Activated CD8-positive, alpha-beta T cell treated with anti-CD3 and anti-CD28 coated beads, Interleukin-2, amount 10 ng/mL, durations not matched to agents 7 days and 5 days (primary cell): ENCODE data around the gene SMIM15. TPM values are rescaled to one million over a fixed set of nuclear protein-coding genes. Genes with fewer than 3 reads are reported as not detected.
A peak's percentile ranks its signal among the peaks of the same experiment; 100 is the strongest.
"Not testable (repeated sequence)": the region's sequence is repeated elsewhere in the genome, so short reads cannot be mapped to it uniquely, and the experiment has no call there.

Experiments
- ATAC-seq: fragments of 150-1000 bp; cut with Tn5 transposase; one replicate; pipeline ENCODE4 v1.10.0; 2021; ENCODE audit warnings: moderate library complexity
- CTCF ChIA-PET: fragments of 350-600 bp; sonication (Branson Sonifier 250); formaldehyde crosslinking; loops from one replicate; lab custom pipeline; 2021; ENCODE audit warnings: antibody characterized with exemption; lab: Charles Lee
- POLR2A ChIA-PET: fragments of 350-600 bp; sonication (Branson Sonifier 250); formaldehyde crosslinking; loops from one replicate; lab custom pipeline; 2021; ENCODE audit warnings: antibody characterized with exemption; lab: Charles Lee
- DNase-seq: peaks from one replicate; pipeline ENCODE4 v3.0.0-alpha.2; 2020
- H3K27ac Mint-ChIP-seq: one replicate; pipeline ENCODE4 v1.8.0; 2021; ENCODE audit warnings: mild to moderate bottlenecking, mixed read lengths
- H3K27me3 Mint-ChIP-seq: one replicate; pipeline ENCODE4 v1.8.0; 2021; ENCODE audit warnings: low read depth, mixed read lengths
- H3K36me3 Mint-ChIP-seq: one replicate; pipeline ENCODE4 v1.8.0; 2021; ENCODE audit warnings: low read depth, mixed read lengths
- H3K4me1 Mint-ChIP-seq: one replicate; pipeline ENCODE4 v1.8.0; 2021; ENCODE audit warnings: low read depth, mixed read lengths
- H3K4me3 Mint-ChIP-seq: one replicate; pipeline ENCODE4 v1.8.0; 2021; ENCODE audit warnings: mild to moderate bottlenecking, mixed read lengths
- H3K9me3 Mint-ChIP-seq: one replicate; pipeline ENCODE4 v1.8.0; 2022; ENCODE audit warnings: mixed read lengths; ENCODE audit not compliant: insufficient read depth
- total RNA-seq, 2 experiments: library from RNA; stranded (reverse); gene quantifications; one replicate each; pipeline ENCODE4 v1.2.3, GENCODE V29; 2021

SMIM15 gene, protein sequence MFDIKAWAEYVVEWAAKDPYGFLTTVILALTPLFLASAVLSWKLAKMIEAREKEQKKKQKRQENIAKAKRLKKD
- total RNA-seq = 10 to 100 TPM; 56.1 to 56.3 TPM

DNA sequence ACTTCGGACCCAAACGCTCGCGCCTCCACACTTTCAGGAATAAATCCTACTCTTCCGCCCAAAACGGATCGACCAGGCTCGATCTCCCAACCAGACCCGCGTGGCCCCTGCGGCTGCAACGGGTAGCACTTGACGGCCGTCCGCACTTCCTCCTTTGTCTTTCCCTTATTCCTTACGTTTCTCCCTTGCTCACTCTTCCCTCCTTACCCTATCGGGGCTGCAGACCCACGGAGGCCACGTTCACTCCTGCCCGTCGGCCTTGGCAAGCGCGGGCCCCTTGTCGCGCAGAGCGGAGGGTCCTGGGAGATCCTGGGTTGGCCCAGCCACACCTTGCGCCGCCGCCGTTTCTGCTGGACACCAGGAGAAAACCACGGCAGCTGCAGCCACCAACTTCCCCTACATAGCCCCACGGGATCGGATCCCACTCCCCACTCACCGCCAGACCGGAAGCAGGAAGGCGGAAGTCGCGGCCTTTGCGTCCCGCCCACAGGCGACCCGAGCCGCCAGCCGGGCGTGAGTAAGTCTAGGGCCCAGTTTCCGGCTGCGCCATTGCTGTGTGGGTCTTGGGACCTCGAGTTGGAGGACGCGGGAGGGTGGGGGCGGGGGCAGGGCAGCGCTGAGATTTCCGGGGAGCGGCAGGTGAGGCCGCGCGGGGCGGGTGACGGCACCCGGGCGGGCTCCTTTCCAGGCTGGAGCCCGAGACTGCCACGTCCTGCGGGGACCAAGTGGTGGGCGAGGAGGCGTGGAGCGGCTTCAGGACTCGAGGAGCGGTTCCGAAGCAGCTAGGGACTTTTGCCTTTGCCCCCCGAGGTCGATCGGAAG, at the start of gene SMIM15:
SMIM15 (minus strand) TSS at position 459 of the 822 bp plus-strand sequence. CDS start 2,297 bp downstream, outside the sequence.
- ATAC-seq = peak; percentile 95
- ChIA-PET CTCF (no interaction called here), POLR2A (interaction anchor here (1.1 kb wide), 1 partner anchor 169 kb away, joined by 5 read pairs; the partner anchor contains the start of gene ZSWIM6)
- H3K4me3 Mint-ChIP-seq = peak within 1 kb of the TSS; percentile 99
- peak; percentile 87 for DNase-seq
- H3K9me3 Mint-ChIP-seq = no peaks in the 10 kb centered on the region
- peaks cover 36% of the 10 kb centered on the region for H3K4me1 Mint-ChIP-seq
- peaks cover 46% of the 10 kb centered on the region for H3K36me3 Mint-ChIP-seq
- no peaks in the 10 kb centered on the region for H3K27me3 Mint-ChIP-seq
- H3K27ac Mint-ChIP-seq = peak within 1 kb of the TSS; percentile 99

DNA sequence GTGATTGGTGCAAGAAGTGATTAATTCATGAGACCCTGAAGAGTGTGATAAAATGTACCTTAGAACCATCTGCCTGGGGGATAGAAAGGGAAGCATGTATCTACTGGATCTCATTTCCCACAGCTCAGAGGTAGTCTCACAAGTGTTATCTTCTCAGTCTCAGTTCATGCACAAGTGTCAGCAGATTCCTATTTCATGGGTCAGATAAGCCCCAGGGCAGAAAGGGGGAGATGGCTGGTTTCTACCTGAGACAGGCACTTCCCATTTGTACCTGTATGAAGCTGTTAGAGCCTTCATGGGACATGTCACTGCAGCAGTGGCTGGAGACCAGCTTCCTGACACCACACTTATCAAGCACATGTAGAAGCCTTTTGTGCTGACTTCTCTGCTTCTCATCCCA, 45.6 kb upstream of the SMIM15 start:
- DNase-seq = no peak
- ChIA-PET CTCF (no interaction called here), POLR2A (no interaction called here)
- no peak overlapping the region for H3K4me3 Mint-ChIP-seq
- H3K9me3 Mint-ChIP-seq = no peaks in the 10 kb centered on the region
- H3K4me1 Mint-ChIP-seq = no peaks in the 10 kb centered on the region
- H3K27ac Mint-ChIP-seq = no peak overlapping the region
- H3K27me3 Mint-ChIP-seq = peaks cover 11% of the 10 kb centered on the region
- ATAC-seq = no peak
- H3K36me3 Mint-ChIP-seq = no peaks in the 10 kb centered on the region

DNA sequence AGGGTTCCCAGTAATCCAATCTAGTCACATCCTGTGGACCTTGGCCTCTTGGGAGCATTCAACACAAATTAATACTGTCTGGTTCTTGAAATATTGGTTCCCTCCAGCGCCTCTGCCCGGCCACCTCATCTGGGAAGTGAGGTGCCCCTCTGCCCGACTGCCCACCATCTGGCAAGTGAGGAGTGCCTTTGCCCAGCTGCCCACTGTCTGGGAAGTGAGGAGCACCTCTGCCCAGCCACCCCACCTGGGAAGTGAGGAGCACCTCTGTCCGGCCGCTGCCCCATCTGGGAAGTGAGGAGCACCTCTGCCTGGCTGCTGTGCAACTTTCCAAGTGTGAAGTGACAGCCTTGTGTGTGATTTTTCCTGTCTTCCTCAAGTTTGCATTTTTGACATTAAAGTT, 42.7 kb upstream of the SMIM15 start:
- no peak for ATAC-seq
- DNase-seq = no peak
- H3K4me1 Mint-ChIP-seq = no peaks in the 10 kb centered on the region
- H3K27ac Mint-ChIP-seq = no peak overlapping the region
- no peaks in the 10 kb centered on the region for H3K9me3 Mint-ChIP-seq
- H3K36me3 Mint-ChIP-seq = no peaks in the 10 kb centered on the region
- CTCF ChIA-PET = no interaction called here
- peaks cover 8% of the 10 kb centered on the region for H3K27me3 Mint-ChIP-seq
- no peak overlapping the region for H3K4me3 Mint-ChIP-seq
- POLR2A ChIA-PET = no interaction called here

DNA sequence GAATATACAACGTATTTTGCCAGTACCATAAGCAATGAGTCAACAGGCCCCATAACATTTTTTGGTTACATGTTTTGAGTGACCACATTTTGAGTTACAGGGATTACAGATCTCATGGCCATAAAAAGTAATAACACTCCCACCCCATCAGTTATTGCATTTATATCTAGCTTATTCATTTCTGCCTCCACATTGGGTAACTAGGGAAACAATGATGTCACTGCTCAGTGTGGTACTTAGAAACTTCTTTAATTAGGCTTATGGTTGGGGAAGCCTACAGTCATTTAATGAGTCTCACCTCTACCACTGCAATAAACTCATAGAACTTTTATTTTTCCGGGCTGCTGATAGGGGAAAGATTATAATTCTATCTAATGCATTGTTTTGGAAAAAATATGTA, 39.9 kb upstream of the SMIM15 start:
- H3K27me3 Mint-ChIP-seq = peaks cover 11% of the 10 kb centered on the region
- ChIA-PET CTCF (no interaction called here), POLR2A (no interaction called here)
- no peaks in the 10 kb centered on the region for H3K36me3 Mint-ChIP-seq
- DNase-seq (no peak), ATAC-seq (no peak)
- H3K27ac Mint-ChIP-seq = no peak overlapping the region
- H3K9me3 Mint-ChIP-seq = no peaks in the 10 kb centered on the region
- no peak overlapping the region for H3K4me3 Mint-ChIP-seq
- no peaks in the 10 kb centered on the region for H3K4me1 Mint-ChIP-seq

DNA sequence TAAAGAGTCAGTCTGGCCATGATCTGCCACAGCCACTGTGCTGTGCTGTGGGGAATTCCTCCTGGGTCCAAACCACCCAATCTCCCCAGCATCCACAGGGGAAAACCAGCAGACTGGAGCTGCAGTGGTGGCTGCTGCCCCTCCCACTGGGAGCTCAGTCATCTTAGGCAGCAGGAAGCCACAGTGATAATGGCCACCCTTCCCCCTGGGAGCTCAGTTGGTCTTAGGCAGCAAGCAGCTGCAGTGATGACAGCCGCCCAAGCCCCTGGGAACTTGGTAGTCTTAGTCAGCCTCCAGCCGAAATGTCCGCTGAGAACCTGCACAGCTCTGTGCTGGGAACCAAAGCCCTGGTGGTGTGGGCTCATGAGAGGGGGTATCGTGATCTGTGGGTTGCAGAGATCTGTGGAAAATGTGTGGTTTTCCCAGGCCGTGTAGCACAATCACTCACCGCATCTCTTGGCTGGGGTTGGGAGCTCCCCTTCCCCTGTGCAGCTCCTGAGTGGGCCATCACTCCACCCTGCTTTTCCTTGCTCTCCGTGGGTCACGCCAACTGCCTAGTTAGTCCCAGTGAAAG, 38.4 kb upstream of the SMIM15 start:
- Mint-ChIP-seq H3K4me1 (no peaks in the 10 kb centered on the region), H3K9me3 (no peaks in the 10 kb centered on the region), H3K27ac (no peak overlapping the region), H3K27me3 (peaks cover 11% of the 10 kb centered on the region), H3K36me3 (no peaks in the 10 kb centered on the region), H3K4me3 (no peak overlapping the region)
- DNase-seq = no peak
- ATAC-seq = no peak
- CTCF ChIA-PET = no interaction called here
- POLR2A ChIA-PET = no interaction called here

DNA sequence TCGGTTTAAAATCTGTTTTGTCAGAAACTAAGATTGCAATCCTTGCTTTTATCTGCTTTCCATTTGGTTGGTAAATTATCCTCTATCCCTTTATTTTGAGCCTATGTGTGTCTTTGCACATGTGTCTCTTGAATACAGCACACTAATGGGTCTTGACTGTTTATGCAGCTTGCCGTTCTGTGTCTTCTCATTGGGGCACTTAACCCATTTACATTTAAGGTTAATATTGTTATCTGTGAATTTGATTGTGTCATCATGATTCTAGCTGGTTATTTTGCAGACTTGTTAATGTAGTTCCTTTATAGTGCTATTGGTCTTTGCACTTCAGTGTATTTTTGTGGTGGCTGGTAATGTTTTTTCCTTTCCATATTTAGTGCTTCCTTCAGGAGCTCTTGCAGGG, 36.3 kb upstream of the SMIM15 start:
- H3K27ac Mint-ChIP-seq = no peak overlapping the region
- no peak for DNase-seq
- peaks cover 13% of the 10 kb centered on the region for H3K27me3 Mint-ChIP-seq
- no peaks in the 10 kb centered on the region for H3K36me3 Mint-ChIP-seq
- no peak overlapping the region for H3K4me3 Mint-ChIP-seq
- H3K4me1 Mint-ChIP-seq = no peaks in the 10 kb centered on the region
- no peaks in the 10 kb centered on the region for H3K9me3 Mint-ChIP-seq
- ChIA-PET POLR2A (no interaction called here), CTCF (no interaction called here)
- no peak for ATAC-seq

DNA sequence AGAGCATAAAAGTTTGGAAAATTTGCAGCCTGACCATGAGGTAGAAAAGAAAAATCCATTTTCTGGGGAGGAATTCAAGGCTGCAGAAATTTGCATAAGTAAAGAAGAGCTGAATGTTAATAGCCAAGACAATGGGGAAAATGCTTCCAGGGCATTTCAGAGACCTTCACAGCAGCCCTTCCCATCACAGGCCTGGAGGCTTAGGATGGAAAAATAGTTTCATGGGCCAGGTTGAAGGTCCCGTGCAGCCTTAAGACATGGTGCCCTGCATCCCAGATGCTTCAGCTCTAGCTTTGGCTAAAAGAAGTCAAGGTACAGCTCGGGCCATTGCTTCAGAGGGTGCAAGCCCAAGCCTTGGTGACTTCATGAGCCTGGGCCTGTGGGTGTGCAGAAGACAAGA, 25.6 kb upstream of the SMIM15 start:
- ATAC-seq, H3K4me3 Mint-ChIP-seq, POLR2A ChIA-PET, H3K9me3 Mint-ChIP-seq, H3K36me3 Mint-ChIP-seq, CTCF ChIA-PET, H3K4me1 Mint-ChIP-seq, H3K27ac Mint-ChIP-seq, DNase-seq: not testable (repeated sequence)
- H3K27me3 Mint-ChIP-seq = peaks cover 11% of the 10 kb centered on the region

DNA sequence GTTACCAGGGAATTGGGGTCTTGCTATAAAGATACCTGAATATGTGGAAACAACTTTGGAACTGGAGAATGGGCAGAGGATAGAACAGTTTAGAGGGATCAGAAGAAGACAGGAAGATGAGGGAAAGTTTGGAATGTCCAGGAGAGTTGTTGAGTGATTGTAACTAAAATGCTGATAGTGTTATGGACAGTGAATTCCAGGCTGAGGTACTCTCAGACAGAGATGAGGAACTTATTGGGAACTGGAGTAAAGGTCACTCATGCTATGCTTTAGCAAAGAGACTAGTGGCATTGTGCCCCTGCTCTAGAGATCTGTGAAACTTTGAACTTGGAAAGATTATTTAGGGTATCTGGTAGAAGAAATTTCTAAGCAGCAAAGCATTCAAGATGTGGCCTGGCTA, 25.1 kb upstream of the SMIM15 start:
- ATAC-seq, H3K27me3 Mint-ChIP-seq, H3K9me3 Mint-ChIP-seq, DNase-seq, H3K4me3 Mint-ChIP-seq, H3K4me1 Mint-ChIP-seq, H3K36me3 Mint-ChIP-seq, H3K27ac Mint-ChIP-seq, POLR2A ChIA-PET, CTCF ChIA-PET: not testable (repeated sequence)

DNA sequence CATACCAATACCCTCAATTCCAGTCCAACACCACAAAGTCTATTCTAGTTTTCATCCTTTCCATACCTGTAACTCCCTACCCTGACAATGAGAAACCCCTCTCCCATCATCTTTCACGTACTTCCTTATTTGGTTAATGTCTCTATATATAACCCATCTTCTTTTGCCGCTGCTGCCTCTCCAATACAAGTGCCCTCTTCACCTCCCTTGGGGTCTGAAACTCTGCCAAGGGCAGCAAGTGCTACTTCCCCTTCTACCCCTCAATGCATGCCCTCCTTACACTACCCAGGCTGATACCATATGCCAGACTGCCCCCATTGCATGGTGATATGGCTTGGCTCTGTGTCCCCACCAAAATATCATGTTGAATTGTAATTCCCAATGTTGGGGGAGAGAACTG, 24.4 kb upstream of the SMIM15 start:
- ATAC-seq (no peak), DNase-seq (no peak)
- H3K4me3 Mint-ChIP-seq = no peak overlapping the region
- H3K36me3 Mint-ChIP-seq = no peaks in the 10 kb centered on the region
- ChIA-PET POLR2A (no interaction called here), CTCF (no interaction called here)
- H3K27ac Mint-ChIP-seq = no peak overlapping the region
- H3K4me1 Mint-ChIP-seq = peaks cover 10% of the 10 kb centered on the region
- no peaks in the 10 kb centered on the region for H3K9me3 Mint-ChIP-seq
- peaks cover 3% of the 10 kb centered on the region for H3K27me3 Mint-ChIP-seq

DNA sequence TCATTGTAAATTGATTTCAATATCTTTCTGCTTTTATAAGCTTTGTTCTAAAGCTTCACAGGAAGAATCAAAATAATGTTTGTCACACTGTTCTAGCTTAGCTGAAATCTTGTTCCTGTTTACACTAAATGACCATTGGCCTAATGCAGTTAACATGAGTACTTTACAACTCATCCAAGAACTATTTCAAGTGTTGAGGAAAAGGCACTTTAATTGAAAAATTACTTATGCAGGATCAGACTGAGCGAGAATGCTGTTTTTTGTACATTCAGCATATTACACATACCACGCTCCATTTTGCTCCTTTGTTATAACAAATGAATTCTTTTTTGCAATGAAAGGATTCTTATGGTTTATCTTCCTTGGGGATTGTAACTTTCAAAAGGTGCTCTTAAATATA, 22.4 kb upstream of the SMIM15 start:
- Mint-ChIP-seq H3K4me3 (no peak overlapping the region), H3K4me1 (peaks cover 17% of the 10 kb centered on the region), H3K27me3 (no peaks in the 10 kb centered on the region), H3K36me3 (no peaks in the 10 kb centered on the region), H3K27ac (no peak overlapping the region), H3K9me3 (no peaks in the 10 kb centered on the region)
- ChIA-PET CTCF (no interaction called here), POLR2A (no interaction called here)
- DNase-seq = no peak
- no peak for ATAC-seq

DNA sequence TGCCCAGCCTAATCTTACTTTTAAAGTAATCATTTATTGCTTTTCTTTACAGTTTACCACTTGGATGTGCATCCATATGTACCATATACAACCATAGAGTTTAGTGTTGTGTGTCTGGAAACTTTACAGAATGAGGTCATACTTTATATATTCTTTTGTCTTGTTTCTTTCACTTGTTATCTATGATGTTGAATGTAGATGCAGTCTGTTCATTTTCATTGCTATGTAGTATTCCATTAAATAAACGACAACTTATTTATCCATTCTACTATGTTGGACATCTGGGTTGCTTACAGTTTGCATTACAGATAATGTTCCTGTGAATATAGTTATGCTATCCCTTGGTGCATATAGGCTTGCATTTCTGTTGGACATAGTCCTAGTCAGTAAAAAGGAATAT, 21.3 kb upstream of the SMIM15 start:
- H3K4me1 Mint-ChIP-seq = peaks cover 17% of the 10 kb centered on the region
- no peak for ATAC-seq
- no peak for DNase-seq
- H3K36me3 Mint-ChIP-seq = no peaks in the 10 kb centered on the region
- no peaks in the 10 kb centered on the region for H3K9me3 Mint-ChIP-seq
- peaks cover 2% of the 10 kb centered on the region for H3K27me3 Mint-ChIP-seq
- H3K4me3 Mint-ChIP-seq = no peak overlapping the region
- ChIA-PET POLR2A (no interaction called here), CTCF (no interaction called here)
- no peak overlapping the region for H3K27ac Mint-ChIP-seq

DNA sequence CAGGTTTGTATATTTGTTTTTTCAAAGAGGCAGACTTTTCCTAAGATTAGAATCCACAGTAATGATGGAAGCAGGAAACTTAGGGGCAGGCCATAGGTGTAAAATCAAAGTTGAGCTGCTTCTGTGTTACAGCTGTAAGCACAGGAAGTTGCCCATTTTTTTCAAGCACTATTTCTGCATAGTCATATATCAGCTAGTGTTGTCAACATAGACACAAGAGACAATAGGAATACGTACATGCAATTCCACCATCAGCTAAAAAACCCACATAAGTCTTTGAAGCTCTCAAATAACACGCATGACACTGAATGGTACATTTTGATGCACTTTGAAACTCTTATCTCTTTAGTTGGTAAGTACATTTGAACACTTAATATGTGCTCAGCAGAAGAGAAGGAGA, 20.2 kb upstream of the SMIM15 start:
- H3K4me1 Mint-ChIP-seq = peaks cover 17% of the 10 kb centered on the region
- H3K9me3 Mint-ChIP-seq = no peaks in the 10 kb centered on the region
- H3K27me3 Mint-ChIP-seq = peaks cover 2% of the 10 kb centered on the region
- no peaks in the 10 kb centered on the region for H3K36me3 Mint-ChIP-seq
- ChIA-PET POLR2A (interaction anchor here (1.2 kb wide), 1 partner anchor 149 kb away, joined by 5 read pairs; the partner anchor contains the start of gene ZSWIM6), CTCF (interaction anchor here (0.9 kb wide), 1 partner anchor 10 kb away, joined by 3 read pairs; no protein-coding TSS in a partner anchor)
- peak; percentile 42 for ATAC-seq
- no peak overlapping the region for H3K4me3 Mint-ChIP-seq
- no peak overlapping the region for H3K27ac Mint-ChIP-seq
- no peak for DNase-seq
